SJCRH30 (cell line): ENCODE results near the gene PLEKHJ1. TPM values are rescaled to one million over a fixed set of nuclear protein-coding genes. Genes with fewer than 3 reads are reported as not detected.
A peak's percentile ranks its signal among the peaks of the same experiment; 100 is the strongest.

Experiments used
- DNase-seq, 2 experiments: peaks; one replicate each; pipeline ENCODE4 v3.0.0-alpha.2; 2015 to 2020
- H3K27ac ChIP-seq: fragments of 250-450 bp; sonication (Bioruptor Pico); 2 replicates; pipeline ENCODE4 v1.5.1; 2020; ENCODE audit warnings: mild to moderate bottlenecking, moderate library complexity
- H3K27me3 ChIP-seq: fragments of 250-450 bp; sonication (Bioruptor Pico); 2 replicates; pipeline ENCODE4 v1.5.1; 2020; ENCODE audit warnings: mild to moderate bottlenecking, moderate library complexity
- H3K36me3 ChIP-seq: fragments of 250-450 bp; sonication (Bioruptor Pico); 2 replicates; pipeline ENCODE4 v1.5.1; 2020; ENCODE audit warnings: mild to moderate bottlenecking, moderate library complexity
- H3K4me1 ChIP-seq: fragments of 250-450 bp; sonication (Bioruptor Pico); 2 replicates; pipeline ENCODE4 v1.5.1; 2020; ENCODE audit warnings: mild to moderate bottlenecking, moderate library complexity
- H3K4me3 ChIP-seq: fragments of 250-450 bp; sonication (Bioruptor Pico); 2 replicates; pipeline ENCODE4 v1.5.1; 2020; ENCODE audit warnings: mild to moderate bottlenecking, moderate library complexity
- H3K9me3 ChIP-seq: fragments of 250-450 bp; sonication (Bioruptor Pico); replicated peaks from 2 replicates; pipeline ENCODE4 v1.5.1; 2020; ENCODE audit warnings: mild to moderate bottlenecking, moderate library complexity
- total RNA-seq: library from RNA; depleted of rRNA; stranded (reverse); fragments of >200 nt; shearing (Covaris generic); gene quantifications from 2 replicates; pipeline ENCODE4 v1.2.3, GENCODE V29; 2014

Gene PLEKHJ1
- total RNA-seq, 1 experiment from 2014 or later = 52.7 TPM

- Histone ChIP-seq H3K27ac (no peak overlapping the region), H3K36me3 (peaks cover 36% of the 10 kb centered on the region)
These were observed 38.1 kb upstream of the PLEKHJ1 start for GRCh38 chr19:2274185-2274711.

DNA sequence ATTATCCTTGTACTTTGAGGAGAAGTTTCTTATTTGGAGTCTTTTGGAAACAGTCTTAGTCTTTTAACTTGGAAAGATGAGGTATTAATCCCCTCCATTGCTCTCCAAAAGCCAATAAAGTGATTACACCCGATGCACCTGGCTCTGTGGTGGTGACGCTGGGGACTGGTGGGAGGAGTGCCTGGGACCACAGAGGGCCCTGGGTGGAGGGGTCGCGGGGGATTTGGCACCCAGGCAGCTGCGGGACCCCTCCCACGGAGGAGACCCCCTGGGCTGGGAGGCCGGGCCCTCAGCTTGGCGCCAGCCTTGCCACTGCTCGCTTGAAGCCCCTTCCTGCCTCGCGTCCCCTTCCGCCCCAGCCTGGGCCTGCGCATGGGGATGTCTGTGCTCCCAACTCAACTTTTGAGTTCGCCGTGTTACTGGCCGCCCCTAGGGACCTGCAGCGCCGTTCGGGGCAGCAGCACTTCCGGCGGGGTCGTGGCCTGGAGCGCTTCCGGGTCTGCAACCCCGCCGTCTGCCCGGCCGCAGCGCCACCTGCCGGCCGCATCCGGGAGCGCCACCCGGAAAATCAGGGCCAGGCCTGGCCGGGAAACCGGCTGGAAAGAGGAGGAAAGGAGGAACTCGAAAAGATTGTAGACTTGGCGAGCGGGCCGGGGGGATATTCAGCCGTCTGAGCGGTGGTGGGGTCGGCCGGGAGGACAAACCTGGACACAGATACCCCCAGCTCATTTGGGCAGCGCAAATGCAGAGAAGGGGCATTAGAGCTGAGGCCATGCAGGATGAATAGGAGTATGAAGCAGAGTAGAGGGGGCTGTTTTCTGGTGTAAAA lies 37.4 kb upstream of the PLEKHJ1 start:
- DNase-seq = peak; percentile 79 to 82
- Histone ChIP-seq H3K36me3 (peaks cover 36% of the 10 kb centered on the region), H3K9me3 (no peaks in the 10 kb centered on the region), H3K27me3 (no peaks in the 10 kb centered on the region), H3K4me1 (0 out of 2 replicates have a peak, but pooled peaks cover 6% of the 10 kb centered on the region), H3K27ac (no peak overlapping the region), H3K4me3 (no peak overlapping the region)

More at GRCh38 chr19:2274185-2274711, 38.1 kb upstream of the PLEKHJ1 start:
- H3K4me3 ChIP-seq = no peak overlapping the region
- no peaks in the 10 kb centered on the region for H3K27me3 ChIP-seq
- no peak for DNase-seq
- H3K9me3 ChIP-seq = no peaks in the 10 kb centered on the region
- 0 out of 2 replicates have a peak, but pooled peaks cover 3% of the 10 kb centered on the region for H3K4me1 ChIP-seq

DNA sequence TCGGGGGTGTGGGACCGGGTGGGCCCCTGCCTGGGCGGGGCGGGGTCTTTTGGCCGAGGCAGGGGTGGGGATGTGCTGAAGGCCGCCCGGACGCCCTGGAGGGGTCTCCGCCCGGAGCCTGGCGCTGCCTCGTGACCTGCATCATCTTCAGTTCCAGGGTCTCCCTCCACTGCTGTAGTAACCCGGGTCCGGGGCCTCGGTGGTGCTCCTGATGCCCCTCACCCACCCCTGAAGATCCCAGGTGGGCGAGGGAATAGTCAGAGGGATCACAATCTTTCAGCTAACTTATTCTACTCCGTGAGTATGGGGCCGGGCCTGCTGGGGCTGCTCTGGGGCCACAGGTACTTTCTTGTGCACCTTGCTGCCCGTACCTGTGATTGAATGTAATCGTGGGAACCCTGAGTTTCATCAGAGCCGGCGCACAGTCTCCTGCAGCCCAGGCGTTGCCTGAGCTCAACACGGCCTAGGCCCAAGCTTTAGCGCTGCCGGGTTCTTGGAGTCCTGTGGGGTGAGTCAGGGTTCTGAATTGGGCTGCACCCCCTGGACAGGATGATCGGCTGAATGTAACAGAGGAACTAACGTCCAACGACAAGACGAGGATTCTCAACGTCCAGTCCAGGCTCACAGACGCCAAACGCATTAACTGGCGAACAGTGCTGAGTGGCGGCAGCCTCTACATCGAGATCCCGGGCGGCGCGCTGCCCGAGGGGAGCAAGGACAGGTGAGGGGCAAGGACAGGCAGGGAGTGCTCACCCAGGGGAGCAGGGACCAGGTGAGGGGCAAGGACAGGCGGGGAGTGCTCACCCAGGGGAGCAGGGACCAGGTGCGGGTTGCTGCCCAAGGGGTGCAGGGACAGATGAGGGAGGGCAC lies 35.3 kb upstream of the PLEKHJ1 start:
- H3K4me1 ChIP-seq = peaks cover 11% of the 10 kb centered on the region; the same call in 1 of the 2 replicates
- H3K27ac ChIP-seq = peak overlapping the region; percentile 80; the same call in 1 of the 2 replicates
- no peaks in the 10 kb centered on the region for H3K9me3 ChIP-seq
- no peaks in the 10 kb centered on the region for H3K27me3 ChIP-seq
- peak overlapping the region; percentile 100 for H3K4me3 ChIP-seq
- no peak for DNase-seq
- H3K36me3 ChIP-seq = peaks cover 36% of the 10 kb centered on the region

DNA sequence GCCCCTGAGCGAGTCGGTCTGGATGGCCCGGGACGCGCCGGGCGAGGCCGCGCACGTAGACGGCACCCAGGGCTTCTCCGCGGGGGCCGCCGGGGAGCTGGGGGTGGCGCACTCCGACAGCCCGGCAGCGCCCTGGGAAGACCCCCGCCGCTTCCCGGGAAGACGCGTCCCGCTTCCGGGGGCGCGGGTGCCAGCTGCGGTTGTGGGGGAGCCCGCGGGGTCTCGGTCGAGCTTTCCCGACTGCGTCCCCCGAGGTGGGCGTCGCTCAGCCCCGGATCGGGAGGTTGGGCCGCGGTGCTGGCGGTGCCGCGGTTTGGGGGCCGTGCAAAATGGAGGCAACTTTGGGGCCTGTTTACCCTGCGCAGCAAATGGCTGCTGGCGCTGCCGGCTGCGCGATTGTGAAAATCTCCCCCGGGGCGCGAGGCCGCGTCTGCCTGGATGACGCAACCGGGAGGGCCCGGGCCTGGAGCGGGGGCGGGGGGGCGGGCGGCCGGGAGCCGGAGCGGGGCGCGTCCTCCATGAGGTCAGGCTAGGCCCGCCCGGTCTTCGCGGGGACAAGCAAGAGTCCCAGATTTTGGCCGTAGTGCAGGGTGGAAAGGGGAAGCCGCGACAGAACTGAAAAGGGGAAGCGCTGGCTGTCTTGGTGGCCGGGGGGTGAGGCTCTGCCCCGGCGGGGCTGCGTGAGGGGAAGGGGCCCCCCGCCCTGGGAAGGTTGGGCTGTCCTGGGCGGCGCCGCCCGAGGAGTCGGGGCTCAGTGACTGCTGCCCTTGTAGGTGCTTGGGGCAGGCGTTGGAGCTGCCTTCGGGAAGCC lies 34.5 kb upstream of the PLEKHJ1 start:
- Histone ChIP-seq H3K27ac (peak overlapping the region; percentile 80), H3K27me3 (no peaks in the 10 kb centered on the region), H3K9me3 (no peaks in the 10 kb centered on the region), H3K4me3 (peak overlapping the region; percentile 100), H3K36me3 (peaks cover 36% of the 10 kb centered on the region), H3K4me1 (peaks cover 12% of the 10 kb centered on the region; the same call in 1 of the 2 replicates)
- peak; percentile 65 to 70 for DNase-seq

DNA sequence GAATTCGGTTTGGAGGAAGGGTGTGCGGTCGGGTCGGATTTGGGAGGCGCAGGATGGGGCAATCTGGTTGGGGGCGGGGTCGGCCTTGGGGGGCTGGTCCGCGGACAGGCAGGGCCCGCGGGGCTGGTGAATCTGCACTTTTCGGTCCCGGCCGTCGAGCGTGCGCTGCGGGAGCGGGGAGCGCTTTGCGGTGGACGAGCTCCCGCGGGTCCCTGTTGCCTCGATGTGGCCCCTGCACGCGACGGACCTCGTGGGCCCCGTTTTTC lies 34.0 kb upstream of the PLEKHJ1 start:
- peaks cover 31% of the 10 kb centered on the region for H3K36me3 ChIP-seq
- peaks cover 12% of the 10 kb centered on the region; the same call in 1 of the 2 replicates for H3K4me1 ChIP-seq
- no peak for DNase-seq
- H3K27ac ChIP-seq = peak overlapping the region; percentile 80
- no peaks in the 10 kb centered on the region for H3K9me3 ChIP-seq
- no peaks in the 10 kb centered on the region for H3K27me3 ChIP-seq
- H3K4me3 ChIP-seq = peak overlapping the region; percentile 100

GRCh38 chr19:2269244-2270156 lies 33.4 kb upstream of the PLEKHJ1 start:
- Histone ChIP-seq H3K4me3 (peak overlapping the region; percentile 100), H3K27me3 (no peaks in the 10 kb centered on the region), H3K27ac (peak overlapping the region; percentile 80), H3K36me3 (peaks cover 31% of the 10 kb centered on the region), H3K4me1 (peaks cover 12% of the 10 kb centered on the region; the same call in 1 of the 2 replicates), H3K9me3 (no peaks in the 10 kb centered on the region)
- peak; percentile 97 for DNase-seq

- peak overlapping the region; percentile 30; the same call in 1 of the 2 replicates for H3K27ac ChIP-seq
- H3K9me3 ChIP-seq = no peaks in the 10 kb centered on the region
- peaks cover 29% of the 10 kb centered on the region for H3K36me3 ChIP-seq
- DNase-seq = no peak
- H3K27me3 ChIP-seq = no peaks in the 10 kb centered on the region
- peaks cover 12% of the 10 kb centered on the region; the same call in 1 of the 2 replicates for H3K4me1 ChIP-seq
- H3K4me3 ChIP-seq = peak overlapping the region; percentile 100
These were observed 32.7 kb upstream of the PLEKHJ1 start for GRCh38 chr19:2268861-2269243.

DNA sequence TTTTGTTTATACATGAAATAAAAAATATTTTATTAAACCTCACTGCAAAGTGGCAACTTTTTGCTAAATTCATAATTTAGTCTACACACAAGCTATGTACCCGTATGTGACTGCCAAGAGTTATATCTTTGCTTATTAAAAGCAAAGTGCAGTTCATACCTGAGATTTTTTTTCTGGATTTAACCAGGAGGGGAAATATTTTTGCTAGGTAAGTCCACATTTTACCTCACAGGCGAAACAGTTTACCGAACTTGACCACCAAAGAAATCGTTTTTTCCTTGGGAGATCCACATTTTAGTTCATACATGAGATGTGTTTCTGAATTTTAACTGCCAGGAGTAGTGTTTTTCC lies 32.3 kb upstream of the PLEKHJ1 start:
- no peaks in the 10 kb centered on the region for H3K9me3 ChIP-seq
- peaks cover 29% of the 10 kb centered on the region for H3K36me3 ChIP-seq
- DNase-seq = no peak
- H3K4me3 ChIP-seq = peak overlapping the region; percentile 100
- no peak overlapping the region for H3K27ac ChIP-seq
- peaks cover 12% of the 10 kb centered on the region; the same call in 1 of the 2 replicates for H3K4me1 ChIP-seq
- no peaks in the 10 kb centered on the region for H3K27me3 ChIP-seq

DNA sequence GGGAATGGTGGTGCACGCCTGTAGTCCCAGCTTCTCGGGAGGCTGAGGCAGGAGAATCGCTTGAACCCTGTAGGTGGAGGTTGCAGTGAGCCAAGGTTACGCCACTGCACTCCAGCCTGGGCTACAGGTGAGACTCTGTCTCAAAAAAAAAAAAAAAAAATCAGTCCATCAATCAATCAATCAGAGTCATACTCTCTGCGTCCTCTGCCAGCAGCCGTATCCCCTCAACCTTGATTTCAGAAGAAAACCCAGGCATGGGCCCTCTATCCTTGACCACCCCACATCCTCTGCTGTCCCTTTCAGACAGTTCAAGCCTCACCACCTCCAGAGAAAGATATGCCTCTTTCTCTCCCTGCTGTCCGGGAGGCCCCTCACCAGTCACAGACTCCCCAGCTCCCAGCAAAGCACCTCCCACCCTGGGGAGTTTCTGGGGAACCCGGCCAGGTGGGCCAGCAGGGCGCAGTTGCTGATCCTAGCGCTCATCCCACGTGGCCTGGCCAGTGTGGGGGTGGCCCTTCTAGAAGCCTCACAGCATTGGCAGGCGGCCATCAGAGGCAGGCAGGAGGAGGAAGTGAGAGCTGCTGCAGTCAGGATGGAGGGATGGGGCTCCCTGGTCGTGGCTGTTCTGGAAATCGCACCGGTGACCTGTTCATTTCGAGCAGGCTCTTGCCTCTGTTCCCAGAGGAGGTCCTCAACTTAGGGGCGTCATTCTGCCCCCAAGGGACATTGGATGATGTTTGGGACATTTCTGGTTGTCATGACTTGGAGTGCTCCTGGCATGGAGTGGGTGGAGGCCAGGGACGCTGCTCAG lies 30.3 kb upstream of the PLEKHJ1 start:
- H3K36me3 ChIP-seq = peaks cover 9% of the 10 kb centered on the region
- H3K4me3 ChIP-seq = no peak overlapping the region
- no peaks in the 10 kb centered on the region for H3K27me3 ChIP-seq
- H3K27ac ChIP-seq = no peak overlapping the region
- peak; percentile 74 to 76 for DNase-seq
- no peaks in the 10 kb centered on the region for H3K9me3 ChIP-seq
- peaks cover 8% of the 10 kb centered on the region; the same call in 1 of the 2 replicates for H3K4me1 ChIP-seq

- no peaks in the 10 kb centered on the region for H3K9me3 ChIP-seq
- DNase-seq = peak in 1 of 2 experiments; percentile 54
- no peaks in the 10 kb centered on the region for H3K36me3 ChIP-seq
- no peaks in the 10 kb centered on the region for H3K27me3 ChIP-seq
- H3K4me1 ChIP-seq = peaks cover 7% of the 10 kb centered on the region; the same call in 1 of the 2 replicates
- H3K4me3 ChIP-seq = no peak overlapping the region
- H3K27ac ChIP-seq = no peak overlapping the region
These were observed 25.5 kb upstream of the PLEKHJ1 start for GRCh38 chr19:2261438-2262172.

DNA sequence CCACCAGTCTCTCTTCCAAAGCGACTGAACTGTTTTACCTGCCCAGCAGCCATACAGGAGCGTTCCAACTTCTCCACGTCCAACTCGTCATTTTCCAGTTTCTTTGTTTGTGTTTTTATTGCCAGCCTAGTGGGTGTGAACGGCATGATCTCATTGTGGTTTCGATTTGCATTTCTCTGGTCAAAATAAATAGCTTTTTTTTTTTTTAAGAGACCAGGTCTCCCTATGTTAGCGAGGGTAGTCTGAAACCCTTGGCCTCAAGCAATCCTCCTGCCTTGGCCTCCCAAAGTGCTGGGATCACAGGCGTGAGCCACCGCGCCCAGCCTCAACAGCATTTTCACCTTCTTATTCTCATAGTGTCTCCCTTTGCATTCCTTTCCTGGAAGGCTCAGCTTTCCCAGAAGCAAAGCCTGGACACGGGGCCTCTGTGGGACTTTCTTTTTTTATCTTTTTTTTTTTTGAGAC lies 24.2 kb upstream of the PLEKHJ1 start:
- Histone ChIP-seq H3K27me3 (no peaks in the 10 kb centered on the region), H3K4me1 (peaks cover 10% of the 10 kb centered on the region; the same call in 1 of the 2 replicates), H3K36me3 (no peaks in the 10 kb centered on the region), H3K4me3 (no peak overlapping the region), H3K27ac (no peak overlapping the region), H3K9me3 (no peaks in the 10 kb centered on the region)
- DNase-seq = no peak

GRCh38 chr19:2259336-2259735 lies 23.2 kb upstream of the PLEKHJ1 start:
- Histone ChIP-seq H3K9me3 (no peaks in the 10 kb centered on the region), H3K4me3 (no peak overlapping the region), H3K36me3 (no peaks in the 10 kb centered on the region), H3K27me3 (no peaks in the 10 kb centered on the region), H3K4me1 (peaks cover 16% of the 10 kb centered on the region), H3K27ac (no peak overlapping the region)
- DNase-seq = no peak
